Hepatocyte (in vitro differentiated cells): Measurements from ENCODE around the gene THAP3.

ENCODE experiments used
- CTCF ChIP-seq: fragments of 200-600 bp; sonication (generic); IDR thresholded peaks from 2 replicates; pipeline ENCODE4 v1.5.1; 2016; ENCODE audit warnings: antibody characterized with exemption, mild to moderate bottlenecking; ENCODE audit not compliant: poor library complexity
- EZH2 ChIP-seq: fragments of 200-600 bp; sonication (generic); IDR thresholded peaks from 2 replicates; pipeline ENCODE4 v1.6.1; 2016; ENCODE audit warnings: antibody characterized with exemption, mild to moderate bottlenecking, borderline replicate concordance
- EZH2phosphoT487 ChIP-seq: fragments of 200-600 bp; sonication (generic); IDR thresholded peaks from one replicate; pipeline ENCODE4 v1.6.1; 2018; ENCODE audit warnings: antibody characterized with exemption, mild to moderate bottlenecking, low read depth, moderate library complexity; ENCODE audit not compliant: unreplicated experiment, severe bottlenecking

DNA sequence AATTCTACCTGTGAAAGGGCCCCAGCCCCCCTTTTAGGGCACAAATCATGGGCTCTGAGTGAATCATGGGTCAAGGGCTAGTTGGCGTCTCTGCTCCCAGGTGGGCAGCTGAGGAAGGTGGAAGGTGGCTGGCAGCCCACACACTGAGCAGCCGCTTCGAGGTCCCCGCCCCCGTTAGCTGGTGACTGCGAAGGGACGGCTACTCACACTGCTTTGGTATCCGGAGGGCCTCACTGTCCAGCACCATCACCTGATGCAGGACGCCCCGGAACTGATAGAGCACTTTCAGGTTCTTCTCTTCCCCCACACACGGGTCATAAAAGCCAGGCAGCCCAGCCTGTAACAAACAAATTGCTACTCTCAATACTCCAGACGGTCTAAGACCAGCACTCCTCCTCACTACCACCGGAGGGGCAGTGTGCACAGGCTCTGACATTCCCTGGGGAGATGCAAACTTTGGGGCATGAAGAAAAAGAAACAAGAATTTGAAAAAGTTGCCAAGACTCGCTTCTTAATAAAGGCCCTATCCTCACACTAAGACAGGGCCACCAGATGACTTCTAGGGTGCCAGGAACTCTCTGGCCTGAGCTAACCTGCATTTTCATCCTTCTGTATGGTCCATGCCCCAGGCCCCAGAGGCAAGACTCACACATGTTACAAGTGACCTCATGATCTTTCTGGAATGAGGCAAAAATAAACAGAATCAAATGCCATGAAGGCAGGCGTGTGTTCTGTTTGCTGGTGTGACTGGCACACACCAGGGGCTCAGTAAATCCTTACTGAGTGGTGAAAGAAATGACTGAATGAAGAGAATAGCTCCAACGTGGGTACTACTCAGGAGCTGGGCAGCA, 11.5 kb downstream of the THAP3 start:
- TF ChIP-seq CTCF, result no peak
- TF ChIP-seq EZH2, result no peak
- no peak for TF ChIP-seq EZH2phosphoT487
